ENCODE results near the gene TEX54. TPM values are rescaled to one million over a fixed set of nuclear protein-coding genes. Genes with fewer than 3 reads are reported as not detected.

TEX54 gene
- total RNA-seq, 1 donor from 2014 or later = not detected

- peak; percentile 71 for DNase-seq
These were observed 46.2 kb downstream of the TEX54 start for GRCh38 chr11:62786318-62787004.

DNA sequence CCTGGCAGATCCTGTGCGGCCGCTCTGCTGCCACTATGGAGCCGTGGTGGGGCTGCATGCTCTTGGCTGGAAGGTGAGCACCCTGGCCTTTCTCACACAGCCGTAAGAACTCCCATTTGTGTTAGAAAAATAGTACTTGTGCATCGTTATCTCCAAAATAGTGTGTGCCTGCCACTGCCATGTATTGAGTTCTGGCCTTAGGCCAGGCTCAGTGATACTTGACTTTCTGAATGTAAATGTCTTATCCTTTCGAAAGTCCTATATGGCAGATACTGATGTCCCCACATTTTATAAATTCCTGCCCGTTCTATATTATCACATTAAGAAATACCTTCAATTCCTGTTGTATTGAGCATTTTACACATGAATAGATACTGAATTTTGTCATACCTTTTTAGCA lies 49.9 kb downstream of the TEX54 start:
- no peak for DNase-seq

Small RNAs within 50 kb of the gene (small RNA-seq; reads per million reads assigned to genes)
- gene MIR6514 = 0.20 reads per million
- gene RF00099 = not detected
- gene RNU6-118P = not detected
- gene SNORD22 = not detected
- gene SNORD26 = not detected
- not detected for gene SNORD27
- gene SNORD28 = not detected
- 828 reads per million, percentile 98 among the genes with 10 or more reads in this experiment for gene SNORD30

Other genes starting within 250 kb of the TEX54 start
- 4.5 TPM for gene TUT1, start 241.3 kb downstream of the TEX54 start, total RNA-seq
- gene MTA2, start 231.0 kb downstream of the TEX54 start, total RNA-seq = 129 TPM
- 4.5 TPM for gene EML3, start 220.1 kb downstream of the TEX54 start, total RNA-seq
- gene ROM1, start 219.6 kb downstream of the TEX54 start, total RNA-seq = 3.1 TPM
- gene B3GAT3, start 210.9 kb downstream of the TEX54 start, total RNA-seq = 21.4 TPM
- 61.8 TPM for gene GANAB, start 186.2 kb downstream of the TEX54 start, total RNA-seq
- 20.3 TPM for gene INTS5, start 179.5 kb downstream of the TEX54 start, total RNA-seq
- gene C11orf98, start 167.6 kb downstream of the TEX54 start, total RNA-seq = 23.7 TPM
- 11.5 TPM for gene CSKMT, start 167.5 kb downstream of the TEX54 start, total RNA-seq
- gene UQCC3, start 161.2 kb downstream of the TEX54 start, total RNA-seq = 6.9 TPM
- 0.94 TPM for gene LBHD1, start 160.6 kb downstream of the TEX54 start, total RNA-seq
- gene UBXN1, start 153.8 kb downstream of the TEX54 start, total RNA-seq = 91.4 TPM
- gene LRRN4CL, start 143.3 kb downstream of the TEX54 start, total RNA-seq = 0.16 TPM
- gene BSCL2, start 125.4 kb downstream of the TEX54 start, total RNA-seq = 133 TPM
- gene GNG3, start 125.2 kb downstream of the TEX54 start, total RNA-seq = 20.0 TPM
- gene HNRNPUL2, start 105.4 kb downstream of the TEX54 start, total RNA-seq = 17.0 TPM
- gene TTC9C, start 104.4 kb downstream of the TEX54 start, total RNA-seq = 23.7 TPM
- 20.1 TPM for gene ZBTB3, start 78.7 kb downstream of the TEX54 start, total RNA-seq
- gene POLR2G, start 71.3 kb downstream of the TEX54 start, total RNA-seq = 47.1 TPM
- gene TAF6L, start 61.4 kb downstream of the TEX54 start, total RNA-seq = 17.2 TPM
- gene TMEM179B, start 45.4 kb downstream of the TEX54 start, total RNA-seq = 20.9 TPM
- 15.9 TPM for gene TMEM223, start 40.8 kb downstream of the TEX54 start, total RNA-seq
- gene NXF1, start 27.4 kb downstream of the TEX54 start, total RNA-seq = 13.1 TPM
- gene STX5, start 790 bp downstream of the TEX54 start, total RNA-seq = 32.8 TPM
- gene WDR74, start 6.7 kb upstream of the TEX54 start, total RNA-seq = 47.9 TPM
- gene SLC3A2, start 48.1 kb upstream of the TEX54 start, total RNA-seq = 87.3 TPM
- 12.3 TPM for gene CHRM1, start 88.5 kb upstream of the TEX54 start, total RNA-seq
- 8.4 TPM for gene SLC22A6, start 152.1 kb upstream of the TEX54 start, total RNA-seq
- 1.2 TPM for gene SLC22A8, start 183.0 kb upstream of the TEX54 start, total RNA-seq

All from occipital lobe (tissue), 3 donors.